Kidney epithelial cell (primary cell): ENCODE measurements around the gene NPTX1. TPM values are rescaled to one million over a fixed set of nuclear protein-coding genes. Genes with fewer than 3 reads are reported as not detected.
"Not testable (repeated sequence)": the region's sequence is repeated elsewhere in the genome, so short reads cannot be mapped to it uniquely, and the experiment has no call there.

Source experiments
- DNase-seq: peaks from one replicate; pipeline ENCODE4 v3.0.0-alpha.2; 2010; ENCODE audit warnings: low read depth
- H3K27me3 ChIP-seq: 2 replicates; pipeline ENCODE4 v1.6.0; 2011; ENCODE audit warnings: low read length; ENCODE audit not compliant: control insufficient read depth, insufficient read depth
- H3K36me3 ChIP-seq: 2 replicates; pipeline ENCODE4 v1.5.1; 2011; ENCODE audit warnings: low read length; ENCODE audit not compliant: control insufficient read depth, insufficient read depth
- H3K4me3 ChIP-seq: 2 replicates; pipeline ENCODE4 v1.5.1; 2011; ENCODE audit warnings: low read depth, mild to moderate bottlenecking, control low read depth, low read length
- CTCF ChIP-seq: IDR thresholded peaks from 2 replicates; pipeline ENCODE4 v1.5.1; 2011; ENCODE audit warnings: mild to moderate bottlenecking, moderate library complexity, low read length, control low read depth, inconsistent platforms; ENCODE audit not compliant: insufficient read depth, poor library complexity, severe bottlenecking
- total RNA-seq: library from RNA; depleted of rRNA; stranded (reverse); fragments of >200 nt; gene quantifications from 2 replicates; pipeline ENCODE4 v1.2.3, GENCODE V29; 2015

Gene NPTX1
- total RNA-seq, 1 donor from 2014 or later = not detected

- DNase-seq = no peak
- Histone ChIP-seq H3K27me3 (peaks cover 21% of the 10 kb centered on the region), H3K4me3 (no peak overlapping the region), H3K36me3 (no peaks in the 10 kb centered on the region)
- TF ChIP-seq CTCF = no peak
Observed at GRCh38 chr17:80509311-80509710, 32.9 kb upstream of the NPTX1 start.

- Histone ChIP-seq H3K4me3 (no peak overlapping the region), H3K27me3 (peaks cover 21% of the 10 kb centered on the region), H3K36me3 (no peaks in the 10 kb centered on the region)
- DNase-seq = no peak
- no peak for TF ChIP-seq CTCF
Observed at GRCh38 chr17:80507965-80508364, 31.6 kb upstream of the NPTX1 start.

GRCh38 chr17:80507177-80507576 is 30.8 kb upstream of the NPTX1 start:
- not testable (repeated sequence) for H3K36me3 ChIP-seq, DNase-seq, H3K4me3 ChIP-seq
- H3K27me3 ChIP-seq = peaks cover 21% of the 10 kb centered on the region

- no peak for DNase-seq
- H3K27me3 ChIP-seq = peaks cover 7% of the 10 kb centered on the region
Observed at GRCh38 chr17:80504686-80505413, 28.4 kb upstream of the NPTX1 start.

GRCh38 chr17:80503921-80504320 is 27.5 kb upstream of the NPTX1 start:
- Histone ChIP-seq H3K36me3 (no peaks in the 10 kb centered on the region), H3K4me3 (no peak overlapping the region), H3K27me3 (peaks cover 5% of the 10 kb centered on the region)
- DNase-seq = no peak
- no peak for TF ChIP-seq CTCF

More at GRCh38 chr17:80504686-80505413, 28.4 kb upstream of the NPTX1 start:
- no peak overlapping the region for H3K4me3 ChIP-seq
- H3K36me3 ChIP-seq = no peaks in the 10 kb centered on the region
- TF ChIP-seq CTCF = no peak

- H3K4me3 ChIP-seq = no peak overlapping the region
- H3K27me3 ChIP-seq = peaks cover 3% of the 10 kb centered on the region
- TF ChIP-seq CTCF = no peak
- H3K36me3 ChIP-seq = no peaks in the 10 kb centered on the region
- no peak for DNase-seq
Observed at GRCh38 chr17:80503031-80503430, 26.6 kb upstream of the NPTX1 start.
